ENCODE results near the gene PDGFRA.

The PDGFRA gene

GRCh38 chr4:54228961-54229501 is at the start of gene PDGFRA:
Gene PDGFRA, plus strand, starts transcription at chr4:54229293. Its CDS starts 29,476 bp downstream, at chr4:54258769.
- in situ Hi-C loops (cut with HindIII; ENCODE audit: low pct_unique_long_range_greater_than_20kb, low sequenced_read_pairs), result no loop called here
- TF ChIP-seq JUND (IDR thresholded peaks at IDR 0.05; ENCODE audit: low read depth), result no peak
- DNase-seq (ENCODE audit: low read depth in 1 of 2, low spot score in 1 of 2), result no peak

GRCh38 chr4:54184581-54184980 is 44.5 kb upstream of the PDGFRA start:
- in situ Hi-C loops (cut with HindIII; ENCODE audit: low pct_unique_long_range_greater_than_20kb, low sequenced_read_pairs), result no loop called here
- DNase-seq (ENCODE audit: low read depth in 1 of 2, low spot score in 1 of 2), result no peak
- TF ChIP-seq JUND (IDR thresholded peaks at IDR 0.05; ENCODE audit: low read depth), result no peak

DNA sequence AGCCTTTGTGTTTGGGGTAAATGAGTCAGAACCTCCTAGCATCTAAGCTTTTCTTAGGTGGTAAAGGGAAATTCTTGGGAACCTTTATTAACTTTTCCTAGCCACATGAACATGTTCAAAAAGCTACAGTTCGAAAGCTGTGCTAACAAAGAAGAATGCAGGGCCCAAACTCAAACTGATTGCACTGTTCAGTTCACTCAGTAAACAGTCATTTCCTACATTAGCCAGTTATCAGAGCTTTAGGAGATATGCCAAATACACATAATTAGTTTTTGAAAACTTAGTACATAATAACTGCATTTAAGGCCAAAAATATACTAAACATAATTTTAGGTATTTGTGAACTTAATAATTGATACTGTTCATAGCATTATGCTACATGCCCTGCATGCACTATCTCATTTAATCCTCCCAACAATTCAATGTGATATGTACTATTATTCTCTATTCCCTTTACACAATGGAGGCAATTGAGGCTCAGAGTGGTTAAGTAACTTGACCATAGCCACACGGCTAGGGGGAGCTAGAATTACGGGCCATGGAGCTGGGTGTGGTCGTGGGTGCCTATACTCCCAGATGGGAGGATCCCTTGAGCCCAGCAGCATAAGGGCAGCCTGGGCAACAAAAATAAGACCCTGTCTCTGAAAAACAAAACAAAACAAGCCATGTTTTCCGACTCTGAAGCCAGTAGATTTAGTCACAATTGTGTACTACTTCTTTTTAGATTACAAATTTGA is 43.9 kb upstream of the PDGFRA start:
- no peak for DNase-seq (ENCODE audit: low read depth in 1 of 2, low spot score in 1 of 2)
- no peak for TF ChIP-seq JUND (IDR thresholded peaks at IDR 0.05; ENCODE audit: low read depth)
- in situ Hi-C loops (cut with HindIII; ENCODE audit: low pct_unique_long_range_greater_than_20kb, low sequenced_read_pairs), result no loop called here

GRCh38 chr4:54185866-54186265 is 43.2 kb upstream of the PDGFRA start:
- in situ Hi-C loops (cut with HindIII; ENCODE audit: low pct_unique_long_range_greater_than_20kb, low sequenced_read_pairs), result no loop called here
- no peak for TF ChIP-seq JUND (IDR thresholded peaks at IDR 0.05; ENCODE audit: low read depth)
- DNase-seq (ENCODE audit: low read depth in 1 of 2, low spot score in 1 of 2), result no peak

- no peak for TF ChIP-seq JUND (IDR thresholded peaks at IDR 0.05; ENCODE audit: low read depth)
- no peak for DNase-seq (ENCODE audit: low read depth in 1 of 2, low spot score in 1 of 2)
- in situ Hi-C loops (cut with HindIII; ENCODE audit: low pct_unique_long_range_greater_than_20kb, low sequenced_read_pairs), result no loop called here
Measured at GRCh38 chr4:54186371-54186770, 42.7 kb upstream of the PDGFRA start.

- TF ChIP-seq JUND (IDR thresholded peaks at IDR 0.05; ENCODE audit: low read depth), result no peak
- in situ Hi-C loops (cut with HindIII; ENCODE audit: low pct_unique_long_range_greater_than_20kb, low sequenced_read_pairs), result no loop called here
- no peak for DNase-seq (ENCODE audit: low read depth in 1 of 2, low spot score in 1 of 2)
Measured at GRCh38 chr4:54187148-54187547, 41.9 kb upstream of the PDGFRA start.

DNA sequence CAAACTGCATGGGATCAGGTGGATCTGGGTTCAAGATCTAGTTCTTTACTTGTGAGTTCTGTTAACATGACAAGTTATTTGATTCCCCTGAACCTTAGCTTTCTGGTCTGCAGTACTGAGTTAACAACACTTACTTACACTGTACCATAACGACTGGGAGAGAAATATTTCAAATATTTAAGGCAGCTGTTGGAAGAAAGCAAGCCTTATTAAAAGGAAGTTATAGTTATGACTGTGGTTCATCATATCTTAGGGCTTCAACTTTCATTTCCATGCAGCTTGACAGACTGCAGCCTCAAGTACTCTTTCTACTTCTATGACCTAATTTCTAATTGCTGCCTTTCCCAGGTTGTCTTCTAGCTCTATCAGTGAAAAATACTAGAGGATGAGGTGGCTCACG is 40.0 kb upstream of the PDGFRA start:
- DNase-seq (ENCODE audit: low read depth in 1 of 2, low spot score in 1 of 2), result no peak
- TF ChIP-seq JUND (IDR thresholded peaks at IDR 0.05; ENCODE audit: low read depth), result no peak
- in situ Hi-C loops (cut with HindIII; ENCODE audit: low pct_unique_long_range_greater_than_20kb, low sequenced_read_pairs), result no loop called here

DNA sequence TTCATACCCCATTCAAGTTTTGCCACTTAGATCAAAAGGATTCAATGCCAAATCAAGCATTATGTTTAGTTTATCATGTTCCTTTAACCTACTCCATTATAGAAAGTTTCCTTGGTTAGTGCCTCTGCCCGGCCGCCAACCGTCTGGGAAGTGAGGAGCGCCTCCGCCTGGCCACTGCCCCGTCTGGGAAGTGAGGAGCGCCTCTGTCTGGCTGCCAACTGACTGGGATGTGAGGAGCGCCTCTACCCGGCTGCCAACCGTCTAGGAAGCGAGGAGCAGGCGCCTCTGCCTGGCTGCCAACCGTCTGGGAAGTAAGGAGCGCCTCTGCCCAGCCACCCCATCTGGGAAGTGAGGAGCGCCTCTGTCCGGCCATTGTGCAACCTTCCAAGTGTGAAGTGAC is 36.3 kb upstream of the PDGFRA start:
- TF ChIP-seq JUND (IDR thresholded peaks at IDR 0.05; ENCODE audit: low read depth), result no peak
- in situ Hi-C loops (cut with HindIII; ENCODE audit: low pct_unique_long_range_greater_than_20kb, low sequenced_read_pairs), result no loop called here
- no peak for DNase-seq (ENCODE audit: low read depth in 1 of 2, low spot score in 1 of 2)

DNA sequence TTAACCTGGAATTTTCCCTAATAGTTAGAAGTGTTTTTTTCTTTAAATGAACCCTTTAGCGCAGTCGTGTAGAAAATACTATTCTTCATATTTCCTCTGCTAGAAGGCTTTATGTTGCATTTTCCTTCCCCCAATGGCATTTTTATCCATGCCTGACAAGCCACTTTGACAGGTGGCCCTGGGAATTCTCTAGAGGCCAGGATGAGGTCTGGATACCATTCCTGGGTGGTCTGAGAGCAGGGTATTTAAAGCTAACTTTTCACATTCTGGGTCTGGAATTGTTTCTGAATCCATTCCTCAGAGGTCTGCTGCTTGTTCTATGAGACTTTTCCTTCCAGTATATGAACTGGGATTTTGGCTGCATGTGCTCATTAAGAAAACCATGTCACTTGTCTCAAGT is 31.2 kb upstream of the PDGFRA start:
- no peak for DNase-seq (ENCODE audit: low read depth in 1 of 2, low spot score in 1 of 2)
- in situ Hi-C loops (cut with HindIII; ENCODE audit: low pct_unique_long_range_greater_than_20kb, low sequenced_read_pairs), result no loop called here
- TF ChIP-seq JUND (IDR thresholded peaks at IDR 0.05; ENCODE audit: low read depth), result no peak

- TF ChIP-seq JUND (IDR thresholded peaks at IDR 0.05; ENCODE audit: low read depth), result no peak
- in situ Hi-C loops (cut with HindIII; ENCODE audit: low pct_unique_long_range_greater_than_20kb, low sequenced_read_pairs), result no loop called here
- DNase-seq (ENCODE audit: low read depth in 1 of 2, low spot score in 1 of 2), result no peak
Measured at GRCh38 chr4:54199919-54200318, 29.2 kb upstream of the PDGFRA start.

- in situ Hi-C loops (cut with HindIII; ENCODE audit: low pct_unique_long_range_greater_than_20kb, low sequenced_read_pairs), result no loop called here
- no peak for TF ChIP-seq JUND (IDR thresholded peaks at IDR 0.05; ENCODE audit: low read depth)
- no peak for DNase-seq (ENCODE audit: low read depth in 1 of 2, low spot score in 1 of 2)
Measured at GRCh38 chr4:54209617-54210016, 19.5 kb upstream of the PDGFRA start.

GRCh38 chr4:54213001-54213400 is 16.1 kb upstream of the PDGFRA start:
- no peak for TF ChIP-seq JUND (IDR thresholded peaks at IDR 0.05; ENCODE audit: low read depth)
- in situ Hi-C loops (cut with HindIII; ENCODE audit: low pct_unique_long_range_greater_than_20kb, low sequenced_read_pairs), result no loop called here
- no peak for DNase-seq (ENCODE audit: low read depth in 1 of 2, low spot score in 1 of 2)

GRCh38 chr4:54213761-54214160 is 15.3 kb upstream of the PDGFRA start:
- in situ Hi-C loops (cut with HindIII; ENCODE audit: low pct_unique_long_range_greater_than_20kb, low sequenced_read_pairs), result no loop called here
- no peak for DNase-seq (ENCODE audit: low read depth in 1 of 2, low spot score in 1 of 2)
- TF ChIP-seq JUND (IDR thresholded peaks at IDR 0.05; ENCODE audit: low read depth), result no peak

Data from T47D (cell line).